ENCODE data around the gene ANKFY1.
A peak's percentile ranks its signal among the peaks of the same experiment; 100 is the strongest.

Gene ANKFY1

GRCh38 chr17:4301066-4301465, 37.3 kb upstream of the ANKFY1 start:
- TF ChIP-seq CTCF (IDR thresholded peaks at IDR 0.05; ENCODE audit: extremely low read depth, missing control alignments), result no peak

DNA sequence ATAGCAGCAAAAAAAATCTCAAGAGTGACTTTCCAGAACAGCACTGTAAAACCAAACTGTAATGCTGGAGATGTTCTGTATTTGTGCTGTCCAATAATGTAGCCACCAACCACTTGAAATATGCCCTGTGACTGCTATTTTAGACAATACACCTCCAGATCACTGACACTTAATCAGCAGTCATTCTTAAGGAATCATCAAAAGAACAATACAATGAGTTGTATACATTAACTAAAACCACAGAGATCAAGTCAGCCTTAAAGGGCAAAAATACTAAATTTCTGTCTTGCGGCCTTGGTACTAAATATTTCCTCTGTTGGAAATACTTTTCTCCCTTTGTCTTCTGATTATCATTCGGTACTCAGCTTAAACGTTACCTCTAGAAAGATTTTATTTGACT, 33.6 kb upstream of the ANKFY1 start:
- no peak for TF ChIP-seq CTCF (IDR thresholded peaks at IDR 0.05; ENCODE audit: extremely low read depth, missing control alignments)
- DNase-seq (ENCODE audit: low spot score), result no peak

More at GRCh38 chr17:4301066-4301465, 37.3 kb upstream of the ANKFY1 start:
- DNase-seq (ENCODE audit: low spot score), result no peak

- no peak for DNase-seq (ENCODE audit: low spot score)
Observed at GRCh38 chr17:4295686-4296085, 31.9 kb upstream of the ANKFY1 start.

GRCh38 chr17:4293572-4293971, 29.8 kb upstream of the ANKFY1 start:
- TF ChIP-seq CTCF (IDR thresholded peaks at IDR 0.05; ENCODE audit: extremely low read depth, missing control alignments), result no peak
- peak; percentile 30 for DNase-seq (ENCODE audit: low spot score)

More at GRCh38 chr17:4295686-4296085, 31.9 kb upstream of the ANKFY1 start:
- no peak for TF ChIP-seq CTCF (IDR thresholded peaks at IDR 0.05; ENCODE audit: extremely low read depth, missing control alignments)

DNA sequence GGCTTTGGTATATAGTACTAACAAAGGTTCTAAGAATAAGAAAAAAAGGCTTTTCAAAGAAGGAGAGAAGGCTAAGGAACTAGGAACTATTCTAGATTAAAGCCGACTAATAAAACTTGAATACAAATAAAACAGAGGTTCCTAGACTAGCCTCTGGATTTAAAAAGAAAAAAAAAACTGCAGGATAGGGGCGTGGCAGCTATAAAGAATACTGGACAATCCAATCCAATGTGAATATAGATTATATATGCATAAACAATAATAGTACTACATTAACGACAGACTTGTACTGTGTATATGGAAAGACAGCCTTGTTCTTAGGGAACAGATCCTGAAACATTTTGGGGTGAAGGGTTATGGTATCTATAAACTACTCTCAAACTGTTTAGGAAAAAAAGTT, 23.9 kb upstream of the ANKFY1 start:
- DNase-seq (ENCODE audit: low spot score), result no peak

DNA sequence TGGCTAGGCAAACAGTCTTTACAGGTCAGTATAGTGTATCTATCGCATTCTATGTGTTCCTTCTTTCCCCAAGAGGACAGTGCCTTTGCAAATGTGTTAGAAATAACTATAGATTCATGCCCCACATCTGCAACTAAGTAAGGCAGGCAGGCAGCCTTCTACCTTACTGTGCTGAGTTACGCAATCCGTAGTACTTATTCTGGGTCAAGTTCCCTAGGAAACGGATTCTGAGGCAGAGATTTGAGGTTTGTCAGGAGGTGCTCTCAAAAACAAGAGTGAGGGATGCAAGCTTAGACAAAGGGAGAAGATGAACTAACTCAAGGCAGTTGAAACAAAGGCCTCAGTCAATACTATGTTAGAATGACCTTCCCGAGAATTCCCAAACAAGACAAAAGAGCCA, 12.7 kb upstream of the ANKFY1 start:
- DNase-seq (ENCODE audit: low spot score), result no peak
- no peak for TF ChIP-seq CTCF (IDR thresholded peaks at IDR 0.05; ENCODE audit: extremely low read depth, missing control alignments)

More for the DNA sequence above, 23.9 kb upstream of the ANKFY1 start:
- TF ChIP-seq CTCF (IDR thresholded peaks at IDR 0.05; ENCODE audit: extremely low read depth, missing control alignments), result no peak

DNA sequence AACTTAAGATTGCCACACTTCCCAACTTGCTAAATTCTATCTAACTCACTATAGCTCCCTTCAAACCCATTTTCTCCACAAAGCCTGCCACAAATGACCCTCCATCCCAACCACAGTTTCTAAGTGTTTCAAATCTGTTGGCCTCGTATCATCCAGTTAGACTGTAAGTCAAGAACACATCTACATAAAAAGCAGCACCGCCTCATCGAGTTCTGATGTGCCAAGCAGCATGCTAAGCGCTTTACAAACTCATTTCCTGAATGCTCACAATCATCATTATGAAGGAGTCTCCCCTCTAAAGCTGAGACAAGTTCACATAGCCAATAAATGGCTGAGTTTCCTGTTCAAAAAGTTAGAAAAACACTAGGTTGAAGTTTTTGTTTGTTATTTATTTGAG, 9.2 kb upstream of the ANKFY1 start:
- TF ChIP-seq CTCF (IDR thresholded peaks at IDR 0.05; ENCODE audit: extremely low read depth, missing control alignments), result no peak
- DNase-seq (ENCODE audit: low spot score), result no peak

Data from GM20000 (cell line).